NCI-H226 (cell line): Measurements from ENCODE around the gene NOL9.
"Not testable (repeated sequence)": the region's sequence is repeated elsewhere in the genome, so short reads cannot be mapped to it uniquely, and the experiment has no call there.

Source experiments
- DNase-seq: peaks from one replicate; pipeline ENCODE4 v3.0.0-alpha.2; 2015

NOL9 gene

DNA sequence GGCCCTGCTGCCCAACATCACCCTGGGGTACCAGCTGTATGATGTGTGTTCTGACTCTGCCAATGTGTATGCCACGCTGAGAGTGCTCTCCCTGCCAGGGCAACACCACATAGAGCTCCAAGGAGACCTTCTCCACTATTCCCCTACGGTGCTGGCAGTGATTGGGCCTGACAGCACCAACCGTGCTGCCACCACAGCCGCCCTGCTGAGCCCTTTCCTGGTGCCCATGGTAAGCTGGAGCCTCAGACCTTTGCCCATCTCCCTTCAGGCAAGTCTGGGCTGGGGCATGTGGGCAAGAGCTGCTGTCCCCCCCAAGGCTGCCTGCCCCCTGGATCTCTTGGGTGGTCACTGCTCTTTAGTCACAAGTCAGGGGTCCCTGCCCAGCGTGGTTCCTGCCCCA lies 16.7 kb upstream of the NOL9 start:
- DNase-seq = no peak

DNA sequence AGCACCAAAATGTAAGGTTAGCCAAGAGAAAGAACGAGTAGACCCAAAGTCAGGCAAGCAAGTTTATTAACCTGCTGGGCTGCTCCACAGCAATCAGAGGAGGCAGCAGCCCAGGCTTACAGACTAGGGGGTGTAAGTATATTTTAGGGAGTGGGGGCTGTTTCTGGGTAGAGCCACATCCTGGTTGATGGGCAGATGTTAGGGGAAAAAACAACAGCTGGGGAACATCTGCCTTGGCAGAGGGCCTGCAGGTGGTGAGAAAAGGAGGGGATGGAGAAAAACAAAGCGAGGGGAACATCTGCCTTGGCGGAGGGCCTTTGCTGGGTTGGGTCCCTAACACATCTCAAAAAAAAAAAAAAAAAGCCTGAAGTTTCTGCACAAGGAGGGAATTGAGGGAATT lies 15.8 kb upstream of the NOL9 start:
- no peak for DNase-seq

GRCh38 chr1:6569033-6569432 lies 14.7 kb upstream of the NOL9 start:
- DNase-seq = no peak

DNA sequence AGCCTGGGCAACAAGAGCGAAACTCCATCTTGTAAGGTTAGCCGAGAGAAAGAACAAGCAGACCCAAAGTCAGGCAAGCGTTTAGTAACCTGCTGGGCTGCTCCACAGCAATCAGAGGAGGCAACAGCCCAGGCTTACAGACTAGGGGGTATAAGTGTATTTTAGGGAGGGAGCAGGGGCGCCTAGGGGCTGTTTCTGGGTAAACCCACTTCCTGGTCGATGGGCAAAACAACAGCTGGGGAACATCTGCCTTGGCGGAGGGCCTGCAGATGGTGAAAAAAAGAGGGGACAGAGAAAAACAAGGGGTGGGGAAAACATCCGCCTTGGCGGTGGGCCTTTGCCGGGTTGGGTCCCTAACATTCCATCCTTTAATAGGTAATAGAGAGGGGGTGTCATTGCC lies 6.0 kb upstream of the NOL9 start:
- no peak for DNase-seq

- not testable (repeated sequence) for DNase-seq
Observed at GRCh38 chr1:6559161-6559560, 4.8 kb upstream of the NOL9 start.

DNA sequence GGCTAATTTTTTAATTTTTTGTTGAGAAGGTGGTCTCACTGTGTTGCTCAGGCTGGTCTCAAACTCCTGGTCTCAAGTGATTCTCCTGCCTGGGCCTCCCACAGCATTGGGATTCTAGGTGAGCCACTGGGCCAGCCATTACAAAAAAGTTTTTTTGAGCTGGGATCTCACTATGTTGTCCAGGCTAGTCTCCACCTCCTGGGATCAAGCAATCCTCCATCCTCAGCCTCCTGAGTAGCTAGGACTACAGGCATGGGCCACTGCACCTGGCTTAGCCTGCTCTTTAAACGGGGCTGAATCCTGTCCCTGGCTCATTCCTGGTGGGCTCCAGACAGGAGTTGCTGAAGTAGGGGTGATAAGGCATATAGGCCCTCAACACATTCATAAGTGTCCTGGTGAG lies 3.3 kb upstream of the NOL9 start:
- DNase-seq = no peak

DNA sequence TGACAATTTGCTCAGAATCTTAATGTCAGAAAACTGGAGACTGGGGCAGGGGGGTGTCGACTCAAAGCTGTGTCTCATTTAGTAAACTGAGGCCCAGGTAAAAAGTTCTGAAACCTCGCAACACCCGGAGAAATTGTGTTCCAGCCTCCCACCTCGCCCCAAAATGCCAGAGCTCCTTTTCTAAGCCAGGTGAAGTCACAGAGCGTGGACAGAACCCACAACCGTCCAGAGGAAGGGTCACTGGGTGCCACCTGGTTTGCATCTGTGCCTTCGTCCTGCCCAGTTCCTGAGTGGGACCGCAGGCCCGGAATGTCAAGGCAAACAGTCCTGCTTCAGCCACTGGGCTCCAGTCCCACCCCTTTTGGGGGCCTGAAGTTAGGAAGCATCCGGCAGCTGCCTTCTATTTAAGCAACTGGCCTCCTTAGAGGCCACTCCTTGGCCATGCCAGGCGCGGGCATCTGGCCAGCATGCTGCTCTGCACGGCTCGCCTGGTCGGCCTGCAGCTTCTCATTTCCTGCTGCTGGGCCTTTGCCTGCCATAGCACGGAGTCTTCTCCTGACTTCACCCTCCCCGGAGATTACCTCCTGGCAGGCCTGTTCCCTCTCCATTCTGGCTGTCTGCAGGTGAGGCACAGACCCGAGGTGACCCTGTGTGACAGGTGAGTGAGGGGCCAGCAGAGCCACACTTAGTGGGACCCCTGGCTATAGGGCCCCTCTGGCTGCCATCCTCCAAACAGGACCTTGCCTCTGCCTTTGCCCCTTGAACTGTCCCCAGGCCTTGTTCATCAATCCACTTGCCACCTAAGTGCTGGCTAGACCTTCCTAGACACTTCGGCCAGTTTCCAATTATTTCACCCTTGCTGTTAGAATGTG lies 830 bp upstream of the NOL9 start, which contains the start of gene TAS1R1:
Gene TAS1R1 (plus strand): TSS at position 401 of the 872 bp plus-strand sequence. CDS start 67 bp downstream, at position 468.
- no peak for DNase-seq

- DNase-seq = no peak
Observed at GRCh38 chr1:6547301-6547700, 7.0 kb downstream of the NOL9 start.

GRCh38 chr1:6546326-6546725 lies 8.0 kb downstream of the NOL9 start:
- DNase-seq = no peak

DNA sequence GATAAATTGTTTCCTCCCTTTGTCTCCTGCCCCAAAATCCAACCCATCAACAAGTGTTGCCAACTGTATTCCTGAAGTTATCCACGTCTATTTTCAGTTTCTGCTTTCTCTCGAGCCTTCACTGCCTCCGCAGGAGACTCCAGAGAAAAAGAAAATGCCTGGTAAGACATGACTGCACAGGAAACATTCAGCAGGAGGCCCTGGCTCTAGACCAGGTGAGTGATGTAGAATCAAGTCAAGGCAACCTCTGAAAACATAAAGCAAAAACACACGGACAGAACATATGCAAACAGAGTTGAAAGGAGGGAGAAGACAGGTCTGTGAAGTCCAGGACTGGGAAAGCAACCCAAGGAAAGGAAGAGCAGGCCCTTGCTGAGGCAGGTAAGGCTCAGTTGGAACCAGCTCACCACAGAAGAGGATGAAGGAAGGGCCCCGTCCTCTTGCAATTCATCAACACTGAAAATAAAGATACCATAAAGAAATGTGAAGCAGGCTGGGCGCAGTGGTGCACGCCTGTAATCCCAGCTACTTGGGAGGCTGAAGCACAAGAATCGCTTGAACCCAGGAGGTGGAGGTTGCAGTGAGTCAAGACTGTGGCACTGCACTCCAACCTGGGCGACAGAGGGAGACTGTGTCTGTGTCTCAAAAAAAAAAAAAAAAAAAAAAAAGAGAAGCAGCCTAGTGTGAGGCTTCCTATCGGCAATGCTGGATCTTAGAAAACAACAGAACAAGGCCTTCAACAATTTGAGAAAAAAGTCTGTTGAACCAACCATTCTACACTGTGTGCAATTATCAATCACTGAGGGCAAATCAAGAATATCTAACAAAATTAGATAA lies 8.8 kb downstream of the NOL9 start:
- no peak for DNase-seq

DNA sequence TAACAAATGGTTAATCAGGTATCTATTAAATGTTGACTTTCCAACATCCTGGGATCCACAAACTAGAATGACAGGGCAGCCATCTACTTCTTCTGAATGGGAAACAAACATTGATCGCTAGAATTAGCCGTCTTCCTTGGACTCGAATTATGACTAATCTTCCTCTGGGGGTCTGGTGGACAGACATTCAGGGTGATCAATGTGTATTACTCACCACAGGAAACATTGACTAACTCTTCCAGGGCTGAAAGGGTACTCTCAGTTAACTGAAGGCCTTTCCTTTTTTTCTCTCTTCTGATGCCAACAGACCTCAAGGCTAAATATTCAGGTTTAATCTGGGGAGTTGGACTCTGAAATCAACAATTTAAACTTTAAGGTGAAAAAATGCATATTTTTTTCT lies 9.5 kb downstream of the NOL9 start:
- DNase-seq = no peak

- no peak for DNase-seq
Observed at GRCh38 chr1:6538956-6539355, 15.4 kb downstream of the NOL9 start.

- DNase-seq = no peak
Observed at GRCh38 chr1:6536291-6536690, 18.0 kb downstream of the NOL9 start.

DNA sequence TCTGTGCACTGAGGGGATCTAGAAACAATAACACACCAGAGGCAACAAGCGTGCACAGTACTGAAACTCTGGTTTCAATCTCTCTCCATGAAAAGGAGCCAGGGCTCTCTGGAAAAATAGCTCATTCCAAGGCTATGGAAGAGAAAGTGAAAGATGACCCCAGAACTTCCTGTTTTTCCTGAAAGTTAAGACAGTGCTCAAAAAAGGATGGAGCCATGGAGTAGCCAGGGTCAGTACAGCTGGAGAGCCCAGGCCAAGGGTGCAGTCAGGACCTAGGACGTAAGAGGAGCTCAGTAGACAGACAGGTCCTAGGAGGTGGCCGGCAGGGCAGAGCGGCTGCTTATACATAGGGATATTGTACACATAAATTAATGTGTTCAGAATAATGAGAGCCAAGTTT lies 19.1 kb downstream of the NOL9 start:
- DNase-seq = no peak

DNA sequence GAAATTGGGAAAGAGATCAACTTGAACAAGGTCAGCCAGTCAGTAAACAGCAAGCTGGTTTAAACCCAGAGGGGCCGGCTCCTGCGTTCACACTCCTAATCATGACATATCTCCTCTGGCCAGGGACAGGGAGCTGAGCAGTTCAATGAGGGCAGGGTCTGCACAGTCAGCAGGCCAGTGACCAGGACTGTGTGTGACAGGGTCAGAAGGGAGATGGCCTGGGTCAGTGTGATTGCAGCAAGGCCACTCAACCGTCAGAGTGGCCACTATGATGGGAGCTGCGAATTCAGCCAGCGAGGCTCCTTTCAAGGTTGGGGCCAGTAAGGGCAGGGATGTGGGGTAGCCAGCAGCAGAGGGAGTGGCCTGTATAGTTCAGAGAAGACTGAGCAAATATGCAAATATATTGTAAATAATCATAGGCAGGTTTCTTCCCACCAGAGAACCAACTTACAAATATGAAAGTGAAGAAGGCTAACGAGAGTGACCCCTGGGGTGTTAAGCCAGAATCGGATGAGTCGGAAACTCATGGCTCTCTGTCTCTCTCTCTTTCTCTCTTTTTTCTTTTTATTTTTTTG lies 20.0 kb downstream of the NOL9 start:
- no peak for DNase-seq

- DNase-seq = no peak
Observed at GRCh38 chr1:6531996-6532395, 22.3 kb downstream of the NOL9 start.

DNA sequence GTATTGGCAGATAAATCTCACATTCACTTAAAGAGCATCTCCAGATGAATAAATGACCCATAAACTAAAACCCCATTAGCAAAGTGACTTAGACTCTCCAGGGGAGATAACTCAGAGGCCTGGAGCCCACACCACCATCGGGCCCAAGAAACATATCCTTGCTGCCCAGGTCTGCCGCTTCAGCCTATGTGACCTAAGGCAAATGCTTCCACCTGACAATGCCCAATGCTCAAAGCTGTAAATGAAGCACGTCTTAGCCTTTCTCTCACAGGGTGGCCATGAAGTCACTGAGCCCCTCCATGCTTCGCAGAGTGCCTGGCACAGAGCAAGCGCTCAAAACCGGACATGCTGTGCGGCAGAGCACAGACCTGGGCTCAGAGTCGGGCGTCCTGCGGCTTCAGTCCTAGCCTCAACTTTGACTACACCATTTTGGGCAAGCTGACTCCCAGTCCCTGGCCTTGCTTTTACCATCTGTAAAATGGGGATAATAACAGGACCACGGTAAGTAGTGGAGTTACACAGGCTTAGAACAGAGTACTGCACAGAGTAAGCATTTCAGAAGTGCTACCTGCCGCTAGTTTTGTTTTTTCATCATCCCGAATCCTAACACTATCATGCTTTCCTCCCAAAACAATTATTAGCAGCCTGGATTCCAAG lies 23.7 kb downstream of the NOL9 start:
- DNase-seq = no peak

GRCh38 chr1:6528492-6528891 lies 25.8 kb downstream of the NOL9 start:
- no peak for DNase-seq

DNA sequence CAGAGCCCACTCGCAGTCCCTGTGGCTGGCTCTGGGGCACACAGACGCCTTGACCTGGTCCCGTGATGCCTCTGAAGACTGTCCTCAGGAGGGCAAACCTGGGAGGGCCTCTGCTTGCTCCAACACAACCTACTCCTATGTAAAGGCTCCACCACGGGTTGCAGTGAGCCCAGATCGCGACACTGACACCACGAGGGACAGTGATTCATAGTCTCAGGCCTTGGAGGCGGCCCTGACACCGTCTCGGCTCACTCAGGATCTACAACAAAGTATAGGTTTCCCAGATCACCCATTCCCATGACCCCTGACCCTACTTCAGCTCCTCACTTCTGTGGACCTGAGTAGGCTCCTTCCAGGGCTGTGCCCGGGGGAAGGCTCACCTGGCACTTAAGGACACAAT lies 28.0 kb downstream of the NOL9 start:
- no peak for DNase-seq

DNA sequence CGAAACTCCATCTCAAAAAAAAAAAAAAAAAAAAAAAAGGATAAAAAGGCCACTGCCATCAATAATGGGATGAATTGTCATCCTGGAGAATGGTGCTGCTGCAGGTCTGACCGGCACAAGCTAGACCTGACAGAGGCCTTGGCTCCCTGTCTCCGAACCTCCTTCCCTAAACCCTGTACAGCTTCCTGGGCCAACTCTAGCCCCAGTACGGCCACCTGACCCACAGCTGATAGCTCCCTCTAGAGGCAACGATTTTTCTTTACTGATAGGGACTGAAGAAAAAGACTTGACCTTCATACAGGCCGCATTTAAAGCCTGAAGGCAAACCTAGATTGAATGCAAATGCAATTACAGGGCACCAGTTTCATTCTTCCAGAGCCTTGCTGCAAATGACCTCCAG lies 30.7 kb downstream of the NOL9 start:
- peak; percentile 49 for DNase-seq

DNA sequence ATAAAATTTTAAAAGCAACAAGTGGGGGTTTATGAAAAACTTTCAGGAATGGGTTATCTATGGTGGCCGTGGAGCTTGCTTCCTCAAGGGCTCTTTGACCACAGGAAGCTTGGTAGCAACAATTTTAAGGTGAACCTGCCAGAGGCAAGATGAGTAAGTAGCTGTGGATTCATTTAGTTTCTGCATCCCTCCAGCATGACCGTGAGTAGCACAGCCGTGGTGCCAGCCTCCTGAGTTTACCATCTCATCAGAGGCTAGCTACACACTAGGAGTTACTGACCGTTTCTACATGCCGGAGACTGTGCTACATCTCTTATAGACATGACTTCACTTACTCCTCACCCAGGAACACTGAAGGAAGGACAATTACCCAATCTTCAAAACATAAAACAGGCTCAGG lies 32.8 kb downstream of the NOL9 start:
- DNase-seq = peak; percentile 88

GRCh38 chr1:6519935-6520671 lies 34.2 kb downstream of the NOL9 start:
- DNase-seq = peak; percentile 88
